ENCODE data around the gene IQCB1.

- TF ChIP-seq ZNF70 (CRISPR knock-in tag; IDR thresholded peaks at IDR 0.05) (no peak), POU6F1 (CRISPR knock-in tag; IDR thresholded peaks at IDR 0.05; ENCODE audit: borderline replicate concordance, low read depth) (no peak), SNAI2 (CRISPR knock-in tag; IDR thresholded peaks at IDR 0.05) (no peak), TCF4 (CRISPR knock-in tag; IDR thresholded peaks at IDR 0.05; ENCODE audit: borderline replicate concordance) (no peak), OSR1 (CRISPR knock-in tag; IDR thresholded peaks at IDR 0.05) (no peak), CREB5 (CRISPR knock-in tag; IDR thresholded peaks at IDR 0.05; ENCODE audit: low read depth) (no peak), ZFP3 (CRISPR knock-in tag; IDR thresholded peaks at IDR 0.05) (no peak), ESRRG (CRISPR knock-in tag; IDR thresholded peaks at IDR 0.05) (no peak), ZFP30 (CRISPR knock-in tag; IDR thresholded peaks at IDR 0.05) (no peak), CSDC2 (CRISPR knock-in tag; IDR thresholded peaks at IDR 0.05) (no peak), PATZ1 (CRISPR knock-in tag; IDR thresholded peaks at IDR 0.05; ENCODE audit: borderline replicate concordance) (no peak), BACH2 (CRISPR knock-in tag; IDR thresholded peaks at IDR 0.05; ENCODE audit: borderline replicate concordance) (no peak), GLIS3 (CRISPR knock-in tag; IDR thresholded peaks at IDR 0.05) (no peak), RARB (CRISPR knock-in tag; IDR thresholded peaks at IDR 0.05) (no peak)
Observed at GRCh38 chr3:121819236-121819635, 15.6 kb downstream of the IQCB1 start.

All from SK-N-SH treated with all-trans-retinoic acid at 6 μM for 48 hours (cell line).